Mammary epithelial cell (primary cell): ENCODE results near the gene XPNPEP3.

Experiments
- EZH2 ChIP-seq: IDR thresholded peaks from 2 replicates; pipeline ENCODE4 v1.6.1; 2012; ENCODE audit warnings: low read length, inconsistent platforms, borderline replicate concordance
- TF ChIP-seq, protein P1 (sequence below), 2 donors: IDR thresholded peaks in 1 of 2; conservative IDR thresholded peaks in 1 of 2; 2 replicates each; pipeline ENCODE4 v1.5.1; 2011 to 2012; ENCODE audit warnings: inconsistent platforms in 2 of 2, low read length in 2 of 2, mild to moderate bottlenecking in 2 of 2, control low read depth in 1 of 2, low read depth in 1 of 2; ENCODE audit not compliant: insufficient read depth in 1 of 2; ENCODE audit errors: extremely low read depth in 1 of 2

DNA sequence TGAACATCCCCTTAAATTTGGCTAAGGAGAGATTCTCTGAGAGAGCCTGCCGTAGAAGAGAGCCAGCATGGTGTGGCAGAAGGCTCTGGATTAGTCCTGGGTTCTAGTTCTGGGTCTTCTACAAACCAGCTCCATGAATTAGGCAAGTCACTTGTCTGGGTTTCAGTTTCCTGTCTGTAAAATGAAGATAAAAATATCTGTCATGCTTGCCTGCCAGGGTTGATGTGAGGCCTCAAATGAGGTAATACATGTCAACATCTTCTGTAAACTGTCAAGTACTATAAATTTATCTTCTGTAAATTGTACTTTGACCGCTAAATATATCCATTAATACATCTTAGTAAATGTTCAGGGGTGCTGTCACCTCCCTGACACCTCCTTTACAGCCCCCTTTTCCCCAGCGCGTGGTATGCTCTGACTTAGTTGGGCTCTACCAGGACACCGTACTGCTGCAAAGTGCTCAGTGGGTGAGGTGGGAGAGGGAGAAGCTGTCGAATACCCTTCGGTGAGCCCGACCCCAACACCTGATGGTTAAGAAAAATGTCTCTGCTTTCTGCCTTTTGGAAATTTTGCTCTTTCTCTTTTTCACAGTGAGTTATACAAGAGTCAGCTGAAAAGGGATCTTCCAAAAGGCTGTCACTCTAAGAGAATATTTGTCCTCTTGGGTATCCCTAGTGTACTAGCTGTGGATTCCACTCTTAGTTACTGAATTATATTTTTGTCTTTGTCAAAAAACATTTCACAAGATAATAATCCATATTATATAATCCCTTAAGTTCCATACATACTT lies 109.2 kb downstream of the XPNPEP3 start:
- TF ChIP-seq, protein P1, sequence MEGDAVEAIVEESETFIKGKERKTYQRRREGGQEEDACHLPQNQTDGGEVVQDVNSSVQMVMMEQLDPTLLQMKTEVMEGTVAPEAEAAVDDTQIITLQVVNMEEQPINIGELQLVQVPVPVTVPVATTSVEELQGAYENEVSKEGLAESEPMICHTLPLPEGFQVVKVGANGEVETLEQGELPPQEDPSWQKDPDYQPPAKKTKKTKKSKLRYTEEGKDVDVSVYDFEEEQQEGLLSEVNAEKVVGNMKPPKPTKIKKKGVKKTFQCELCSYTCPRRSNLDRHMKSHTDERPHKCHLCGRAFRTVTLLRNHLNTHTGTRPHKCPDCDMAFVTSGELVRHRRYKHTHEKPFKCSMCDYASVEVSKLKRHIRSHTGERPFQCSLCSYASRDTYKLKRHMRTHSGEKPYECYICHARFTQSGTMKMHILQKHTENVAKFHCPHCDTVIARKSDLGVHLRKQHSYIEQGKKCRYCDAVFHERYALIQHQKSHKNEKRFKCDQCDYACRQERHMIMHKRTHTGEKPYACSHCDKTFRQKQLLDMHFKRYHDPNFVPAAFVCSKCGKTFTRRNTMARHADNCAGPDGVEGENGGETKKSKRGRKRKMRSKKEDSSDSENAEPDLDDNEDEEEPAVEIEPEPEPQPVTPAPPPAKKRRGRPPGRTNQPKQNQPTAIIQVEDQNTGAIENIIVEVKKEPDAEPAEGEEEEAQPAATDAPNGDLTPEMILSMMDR (conservative IDR thresholded peaks at IDR 0.05 in 1 of 2, IDR thresholded peaks at IDR 0.05 in 1 of 2; ENCODE audit: extremely low read depth in 1 of 2, insufficient read depth in 1 of 2, low read depth in 1 of 2, low read length in 2 of 2), result no peak
- TF ChIP-seq EZH2, result no peak
